GM12878 (cell line): ENCODE data around the gene SPRING1. TPM values are rescaled to one million over a fixed set of nuclear protein-coding genes. Genes with fewer than 3 reads are reported as not detected.

ENCODE experiments used
- ATAC-seq: fragments of 200-7000 bp; cut with Tn5 transposase; 3 replicates; pipeline ENCODE4 v1.9.1; 2020; ENCODE audit warnings: mild to moderate bottlenecking, moderate library complexity
- BruUV-seq: library from RNA; stranded (reverse); fragments of 400-500 nt; replicated peaks from 2 replicates; lab custom pipeline; 2021; lab: Mats Ljungman, UMichigan
- CTCF ChIA-PET: fragments of 300-600 bp; sonication (Branson Sonifier 250); formaldehyde crosslinking; extraction: SDS; loops from one replicate; lab custom pipeline; 2021; ENCODE audit warnings: inconsistent platforms; lab: Yijun Ruan, JAX
- POLR2A ChIA-PET: fragments of 350-600 bp; formaldehyde crosslinking; extraction: SDS; loops from one replicate; lab custom pipeline; 2021; ENCODE audit warnings: inconsistent platforms; lab: Charles Lee
- RAD21 ChIA-PET: fragments of 300-600 bp; sonication (Branson Sonifier 250); formaldehyde crosslinking; loops from one replicate; lab custom pipeline; 2023; ENCODE audit warnings: antibody characterized with exemption; ENCODE audit not compliant: unreplicated experiment; lab: Charles Lee
- SMC1A ChIA-PET: fragments of 300-600 bp; sonication (Branson Sonifier 250); formaldehyde crosslinking; loops from one replicate; lab custom pipeline; 2023; ENCODE audit not compliant: unreplicated experiment, uncharacterized antibody; lab: Charles Lee
- DNase-seq: peaks from one replicate; pipeline ENCODE4 v3.0.0-alpha.2; 2011; ENCODE audit warnings: low read depth, low spot score
- FAIRE-seq: peaks from 3 replicates; lab custom pipeline; 2011; peaks lifted over from hg19 to GRCh38; lab: Jason Lieb, UNC
- H2AFZ ChIP-seq: 2 replicates; pipeline ENCODE4 v1.6.0; 2011; ENCODE audit warnings: low read depth, low read length, control low read depth; ENCODE audit not compliant: control insufficient read depth
- H3K27ac ChIP-seq: 2 replicates; pipeline ENCODE4 v1.5.1; 2011; ENCODE audit warnings: control low read depth; ENCODE audit not compliant: control insufficient read depth, insufficient read depth
- H3K27me3 ChIP-seq, 2 experiments: replicated peaks in 1 of 2; 2 replicates each; pipeline versions ENCODE4 v1.6.0 to v1.6.1; 2011; ENCODE audit warnings: low read length in 1 of 2; ENCODE audit not compliant: control insufficient read depth in 2 of 2, insufficient read depth in 2 of 2
- H3K36me3 ChIP-seq, 2 experiments: 2 replicates each; pipeline ENCODE4 v1.5.1; 2011; ENCODE audit warnings: low read length in 1 of 2; ENCODE audit not compliant: control insufficient read depth in 2 of 2, insufficient read depth in 2 of 2
- H3K4me1 ChIP-seq: 2 replicates; pipeline ENCODE4 v1.6.1; 2011; ENCODE audit warnings: mild to moderate bottlenecking, low read length, moderate library complexity, mixed read lengths; ENCODE audit not compliant: control insufficient read depth, insufficient read depth
- H3K4me2 ChIP-seq: 2 replicates; pipeline ENCODE4 v1.6.0; 2011; ENCODE audit warnings: control low read depth; ENCODE audit not compliant: control insufficient read depth, insufficient read depth
- H3K4me3 ChIP-seq: fragments of 200-600 bp; sonication (generic); 2 replicates; pipeline ENCODE4 v1.5.1; 2016
- H3K79me2 ChIP-seq: 2 replicates; pipeline ENCODE4 v1.6.0; 2011; ENCODE audit warnings: low read length; ENCODE audit not compliant: control insufficient read depth, insufficient read depth
- H3K9ac ChIP-seq: 2 replicates; pipeline ENCODE4 v1.8.0; 2011; ENCODE audit warnings: low read length, control low read depth, mixed read lengths; ENCODE audit not compliant: control insufficient read depth, insufficient read depth
- H3K9me3 ChIP-seq: replicated peaks from 3 replicates; pipeline ENCODE4 v1.5.1; 2011; ENCODE audit warnings: mild to moderate bottlenecking, low read length; ENCODE audit not compliant: control insufficient read depth, insufficient read depth
- H4K20me1 ChIP-seq: 2 replicates; pipeline ENCODE4 v1.6.0; 2011; ENCODE audit not compliant: control insufficient read depth, insufficient read depth
- CHD2 ChIP-seq: IDR thresholded peaks from 2 replicates; pipeline ENCODE4 v1.6.1; 2011; ENCODE audit warnings: low read depth, low read length, improper control_type of control experiment, borderline replicate concordance
- E2F8 ChIP-seq: fragments of 450-650 bp; IDR thresholded peaks from 2 replicates; pipeline ENCODE4 v1.6.1; 2018; ENCODE audit warnings: mild to moderate bottlenecking, low read depth, moderate library complexity; ENCODE audit not compliant: partially characterized antibody
- NFYA ChIP-seq: IDR thresholded peaks from 2 replicates; pipeline ENCODE4 v1.6.1; 2011; ENCODE audit warnings: low read depth, mild to moderate bottlenecking, low read length, improper control_type of control experiment, borderline replicate concordance
- NFYB ChIP-seq: IDR thresholded peaks from 2 replicates; pipeline ENCODE4 v1.6.1; 2011; ENCODE audit warnings: low read depth, mild to moderate bottlenecking, low read length, improper control_type of control experiment, moderate library complexity; ENCODE audit not compliant: insufficient read depth
- RAD51 ChIP-seq: fragments of 450-650 bp; IDR thresholded peaks from 2 replicates; pipeline ENCODE4 v1.6.1; 2016; ENCODE audit warnings: moderate library complexity, mild to moderate bottlenecking, inconsistent platforms
- TBL1XR1 ChIP-seq: IDR thresholded peaks from 2 replicates; pipeline ENCODE4 v1.6.1; 2012; ENCODE audit warnings: low read depth, low read length, improper control_type of control experiment
- USF2 ChIP-seq: IDR thresholded peaks from 2 replicates; pipeline ENCODE4 v1.6.1; 2011; ENCODE audit warnings: low read depth, low read length, improper control_type of control experiment, borderline replicate concordance
- YY1 ChIP-seq: IDR thresholded peaks from 2 replicates; pipeline ENCODE4 v1.6.1; 2011; ENCODE audit warnings: low read depth, mild to moderate bottlenecking, low read length
- WGBS: methylation state at CpG from one replicate; pipeline ENCODE4 v1.1.6; 2016; ENCODE audit warnings: low lambda C conversion rate; ENCODE audit not compliant: insufficient replicate concordance, insufficient coverage; ENCODE audit errors: missing lambda C conversion rate; 5-methylcytosine and 5-hydroxymethylcytosine counted together
- in situ Hi-C: fragments of 300-500 bp; cut with MboI; formaldehyde crosslinking; loops from 9 replicates; pipeline ENCODE4 v1.14.3; 2018; ENCODE audit warnings: mixed read lengths
- intact Hi-C: fragments of 100-400 bp; cut with micrococcal nuclease; formaldehyde crosslinking; loops from one replicate; pipeline ENCODE4 v1.14.2; 2022; ENCODE audit not compliant: unreplicated experiment
- polyA plus RNA-seq, 11 experiments: library from polyadenylated mRNA; depleted of rRNA in 4 of 11; unstranded in 6 of 11; stranded (reverse) in 5 of 11; fragments of >200 nt; fragmentation: Nextera tagmentation in 4 of 11; fragmentation: Illumina TruSeq in 1 of 11; extraction: Ambion mirVana in 4 of 11; extraction: Trizol in 1 of 11; gene quantifications; 1 replicate in 1 of 11; 2 replicates in 10 of 11; pipeline versions ENCODE4 v1.2.1 to v1.2.3, GENCODE V29; 2011 to 2016; ENCODE audit warnings: inconsistent platforms in 2 of 11, missing spikeins in 2 of 11, low read depth in 1 of 11
- total RNA-seq, 4 experiments: library from RNA; depleted of rRNA in 3 of 4; stranded (reverse); fragments of >200 nt in 3 of 4; fragmentation: Illumina TruSeq in 1 of 4; extraction: Trizol in 1 of 4; gene quantifications; 2 replicates each; pipeline versions ENCODE4 v1.2.1 to v1.2.3, GENCODE V29; 2013 to 2021

Gene SPRING1
- total and polyA plus RNA-seq, 10 of the 15 experiments (the other 5 are each of a cell fraction or from before 2014, with no cell fraction given): 2.5 to 25.7 (median 14.3) TPM

- no peaks in the 10 kb centered on the region for H3K4me1 ChIP-seq
- CTCF ChIA-PET: no interaction called here
- H3K27ac ChIP-seq: no peak overlapping the region
- no peak overlapping the region for H3K4me2 ChIP-seq
- no peak overlapping the region for H3K4me3 ChIP-seq
- H4K20me1 ChIP-seq: no peaks in the 10 kb centered on the region
- intact Hi-C loops (no loop called here), in situ Hi-C loops (no loop called here)
- over 99% methylated on average over 7 of the region's 7 CpGs for WGBS
- SMC1A ChIA-PET: no interaction called here
- no TSS peak for BruUV-seq
- TF ChIP-seq NFYB (0 out of 2 replicates have a peak, but pooled peaks have one; percentile 38), RAD51 (no peak), TBL1XR1 (no peak), NFYA (no peak), CHD2 (no peak), YY1 (peak; percentile 71), E2F8 (no peak), USF2 (no peak)
- H3K79me2 ChIP-seq: no peaks in the 10 kb centered on the region
- no peak for DNase-seq
- RAD21 ChIA-PET: no interaction called here
- FAIRE-seq: no peak
- H3K9me3 ChIP-seq: no peaks in the 10 kb centered on the region
- POLR2A ChIA-PET: no interaction called here
- H3K36me3 ChIP-seq: peaks cover 4 to 9% of the 10 kb centered on the region in 2 experiments; a peak in 3 of 4 replicates
- H2AFZ ChIP-seq: no peak overlapping the region
- H3K27me3 ChIP-seq: no peaks in the 10 kb centered on the region
- H3K9ac ChIP-seq: no peak overlapping the region
- peak; percentile 46 for ATAC-seq
Measured at GRCh38 chr12:116784238-116784612, 46.4 kb upstream of the SPRING1 start.
